ENCODE results near the gene FBXL16.
A peak's percentile ranks its signal among the peaks of the same experiment; 100 is the strongest.

Gene FBXL16

DNA sequence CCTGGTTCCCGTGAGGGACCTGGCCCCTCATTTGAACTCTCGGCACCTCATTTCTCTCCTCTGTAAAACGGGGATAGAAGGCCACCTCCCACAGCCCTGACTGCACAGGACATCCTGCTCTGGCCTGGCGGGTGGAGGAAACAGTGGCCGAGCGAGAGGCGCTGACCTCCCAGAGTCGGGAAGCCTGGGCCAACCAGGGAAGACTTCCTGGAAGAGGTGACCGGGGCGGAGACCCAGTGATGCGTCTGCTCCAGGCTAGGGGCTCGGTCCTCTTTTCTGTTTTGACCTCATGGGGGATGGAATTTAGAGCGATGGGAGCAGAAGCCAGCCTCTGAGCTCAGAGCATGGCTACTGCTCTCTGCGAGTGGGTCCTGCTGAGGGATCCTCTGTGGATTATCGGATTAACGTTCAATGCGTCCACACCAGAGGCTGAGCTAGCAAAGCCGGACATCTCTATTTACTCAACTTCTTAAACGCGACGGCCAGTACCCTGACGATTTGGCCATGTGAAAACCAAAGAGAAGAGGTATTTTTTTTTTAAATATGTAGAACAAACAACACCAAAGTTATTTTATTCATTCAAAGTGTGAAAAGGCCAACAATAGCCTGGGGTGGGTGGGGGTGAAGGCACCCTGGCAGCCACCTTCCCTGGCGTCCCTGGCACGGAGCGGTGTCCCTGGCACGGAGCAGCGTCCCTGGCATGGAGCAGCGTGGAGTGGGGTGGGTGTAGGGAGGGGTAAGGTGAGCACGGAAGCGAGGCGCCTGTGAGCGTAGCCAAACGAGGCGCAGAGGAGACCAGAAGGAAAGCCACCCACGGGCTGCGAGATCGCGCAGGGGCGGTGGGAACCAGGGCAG, 45.8 kb upstream of the FBXL16 start:
- H4K8ac ChIP-seq (ENCODE audit: low read length) = no peak overlapping the region
- H2BK12ac ChIP-seq (ENCODE audit: low read length in 2 of 2) = no peak overlapping the region
- peak overlapping the region in 1 of 2 experiments; percentile 31 for H3K23ac ChIP-seq (ENCODE audit: low read length in 2 of 2)
- H3K18ac ChIP-seq (ENCODE audit: low read depth in 1 of 2, low read length in 2 of 2) = no peak overlapping the region
- no peak overlapping the region for H3K4ac ChIP-seq (ENCODE audit: low read depth in 1 of 2, low read length in 2 of 2)
- DNase-seq = no peak
- H2BK15ac ChIP-seq (ENCODE audit: low read depth, poor library complexity, severe bottlenecking) = no peak overlapping the region
- H3K14ac ChIP-seq (ENCODE audit: low read length in 2 of 2) = no peak overlapping the region
- no peak overlapping the region for H3K4me2 ChIP-seq (ENCODE audit: low read length, poor library complexity, severe bottlenecking)
- H3K36me3 ChIP-seq (ENCODE audit: control insufficient read depth in 1 of 2, insufficient read depth in 2 of 2, low read depth in 1 of 2, low read length in 2 of 2) = no peaks in the 10 kb centered on the region
- WGBS = 74% methylated on average over 34 of the region's 39 CpGs
- no peak overlapping the region for H2AK5ac ChIP-seq (ENCODE audit: low read length, severe bottlenecking)
- H3K4me3 ChIP-seq (ENCODE audit: insufficient read depth in 1 of 2, low read depth in 1 of 2, low read length in 2 of 2) = no peak overlapping the region
- H3K4me1 ChIP-seq (ENCODE audit: control insufficient read depth, insufficient read depth, low read depth, low read length) = peaks cover 3% of the 10 kb centered on the region
- H3K27me3 ChIP-seq (ENCODE audit: control insufficient read depth in 1 of 2, insufficient read depth in 1 of 2, low read length in 2 of 2) = peaks cover 9 to 39% of the 10 kb centered on the region in 2 experiments
- H4K91ac ChIP-seq (ENCODE audit: low read length) = no peak overlapping the region
- no peak overlapping the region for H2BK120ac ChIP-seq (ENCODE audit: low read depth, low read length)
- H2BK5ac ChIP-seq (ENCODE audit: low read depth, low read length, poor library complexity, severe bottlenecking) = no peak overlapping the region
- no peak overlapping the region for H2AFZ ChIP-seq (ENCODE audit: low read depth, low read length)
- no peaks in the 10 kb centered on the region for H3K79me1 ChIP-seq (replicated peaks; ENCODE audit: low read length, poor library complexity, severe bottlenecking)
- H3K27ac ChIP-seq (ENCODE audit: low read length, poor library complexity, severe bottlenecking) = no peak overlapping the region
- no peak overlapping the region for H3K9ac ChIP-seq (ENCODE audit: low read length)
- H3K9me3 ChIP-seq (ENCODE audit: control insufficient read depth, low read length) = peaks cover 2% of the 10 kb centered on the region

DNA sequence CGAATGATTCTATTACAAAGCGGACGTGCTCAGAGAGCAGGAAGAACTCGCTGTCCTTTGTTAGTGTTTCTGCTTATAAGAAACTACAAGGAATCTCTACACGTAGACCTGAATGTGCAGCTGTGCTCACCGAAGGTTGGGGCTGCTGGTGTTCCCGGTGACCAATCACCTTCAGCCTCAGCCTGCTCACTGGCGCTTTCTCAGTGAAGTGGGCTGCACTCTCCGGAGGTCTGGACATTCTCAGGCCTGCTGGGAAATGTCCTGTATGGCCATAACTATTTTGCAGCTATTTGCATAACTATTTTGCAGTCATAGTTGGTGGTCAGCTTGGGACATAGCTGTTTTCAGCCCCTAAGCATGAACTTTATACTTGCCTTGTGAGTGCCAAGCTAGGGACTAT, 44.9 kb upstream of the FBXL16 start:
- Histone ChIP-seq H3K4ac (ENCODE audit: low read depth in 1 of 2, low read length in 2 of 2) (no peak overlapping the region), H2BK12ac (ENCODE audit: low read length in 2 of 2) (no peak overlapping the region), H4K8ac (ENCODE audit: low read length) (no peak overlapping the region), H3K4me3 (ENCODE audit: insufficient read depth in 1 of 2, low read depth in 1 of 2, low read length in 2 of 2) (no peak overlapping the region), H3K14ac (ENCODE audit: low read length in 2 of 2) (no peak overlapping the region), H3K79me1 (replicated peaks; ENCODE audit: low read length, poor library complexity, severe bottlenecking) (no peaks in the 10 kb centered on the region), H3K27me3 (ENCODE audit: control insufficient read depth in 1 of 2, insufficient read depth in 1 of 2, low read length in 2 of 2) (peaks cover 8 to 37% of the 10 kb centered on the region in 2 experiments), H4K91ac (ENCODE audit: low read length) (no peak overlapping the region), H3K4me2 (ENCODE audit: low read length, poor library complexity, severe bottlenecking) (no peak overlapping the region), H3K36me3 (ENCODE audit: control insufficient read depth in 1 of 2, insufficient read depth in 2 of 2, low read depth in 1 of 2, low read length in 2 of 2) (no peaks in the 10 kb centered on the region), H2AK5ac (ENCODE audit: low read length, severe bottlenecking) (no peak overlapping the region), H3K9me3 (ENCODE audit: control insufficient read depth, low read length) (no peaks in the 10 kb centered on the region), H2BK15ac (ENCODE audit: low read depth, poor library complexity, severe bottlenecking) (no peak overlapping the region), H3K4me1 (ENCODE audit: control insufficient read depth, insufficient read depth, low read depth, low read length) (peaks cover 6% of the 10 kb centered on the region), H2BK120ac (ENCODE audit: low read depth, low read length) (no peak overlapping the region), H3K9ac (ENCODE audit: low read length) (no peak overlapping the region), H3K23ac (ENCODE audit: low read length in 2 of 2) (no peak overlapping the region), H3K27ac (ENCODE audit: low read length, poor library complexity, severe bottlenecking) (no peak overlapping the region), H2AFZ (ENCODE audit: low read depth, low read length) (no peak overlapping the region), H3K18ac (ENCODE audit: low read depth in 1 of 2, low read length in 2 of 2) (no peak overlapping the region), H2BK5ac (ENCODE audit: low read depth, low read length, poor library complexity, severe bottlenecking) (no peak overlapping the region)
- no peak for DNase-seq
- 69% methylated on average over 9 of the region's 9 CpGs for WGBS

DNA sequence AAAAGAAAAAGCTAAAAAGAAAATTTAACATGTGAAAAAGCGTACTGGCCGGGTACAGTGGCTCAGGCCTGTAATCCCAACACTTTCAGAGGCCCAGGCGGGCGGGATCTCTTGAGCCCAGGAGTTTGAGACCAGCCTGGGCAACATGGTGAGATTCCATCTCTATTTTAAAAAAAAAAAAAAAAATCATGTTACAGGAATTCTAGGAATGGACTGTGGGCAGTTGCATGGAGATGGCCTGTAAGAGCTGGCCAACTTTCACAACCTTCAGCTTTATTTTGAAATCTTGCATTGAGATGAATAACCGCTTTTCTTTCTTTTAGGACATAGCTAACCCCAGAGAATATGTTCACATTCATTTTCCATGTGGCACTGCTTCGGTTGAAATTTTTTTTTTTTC, 43.4 kb upstream of the FBXL16 start:
- Histone ChIP-seq H3K9ac (ENCODE audit: low read length) (no peak overlapping the region), H3K4me1 (ENCODE audit: control insufficient read depth, insufficient read depth, low read depth, low read length) (peaks cover 6% of the 10 kb centered on the region), H3K4me3 (ENCODE audit: insufficient read depth in 1 of 2, low read depth in 1 of 2, low read length in 2 of 2) (no peak overlapping the region), H2AFZ (ENCODE audit: low read depth, low read length) (no peak overlapping the region), H3K9me3 (ENCODE audit: control insufficient read depth, low read length) (no peaks in the 10 kb centered on the region), H2BK15ac (ENCODE audit: low read depth, poor library complexity, severe bottlenecking) (no peak overlapping the region), H3K23ac (ENCODE audit: low read length in 2 of 2) (no peak overlapping the region), H3K18ac (ENCODE audit: low read depth in 1 of 2, low read length in 2 of 2) (no peak overlapping the region), H3K4ac (ENCODE audit: low read depth in 1 of 2, low read length in 2 of 2) (no peak overlapping the region), H2BK12ac (ENCODE audit: low read length in 2 of 2) (no peak overlapping the region), H2AK5ac (ENCODE audit: low read length, severe bottlenecking) (no peak overlapping the region), H2BK120ac (ENCODE audit: low read depth, low read length) (no peak overlapping the region), H3K27me3 (ENCODE audit: control insufficient read depth in 1 of 2, insufficient read depth in 1 of 2, low read length in 2 of 2) (peaks cover 8 to 32% of the 10 kb centered on the region in 2 experiments), H3K36me3 (ENCODE audit: control insufficient read depth in 1 of 2, insufficient read depth in 2 of 2, low read depth in 1 of 2, low read length in 2 of 2) (no peaks in the 10 kb centered on the region), H3K4me2 (ENCODE audit: low read length, poor library complexity, severe bottlenecking) (no peak overlapping the region), H3K79me1 (replicated peaks; ENCODE audit: low read length, poor library complexity, severe bottlenecking) (no peaks in the 10 kb centered on the region), H3K14ac (ENCODE audit: low read length in 2 of 2) (no peak overlapping the region), H4K8ac (ENCODE audit: low read length) (no peak overlapping the region), H3K27ac (ENCODE audit: low read length, poor library complexity, severe bottlenecking) (no peak overlapping the region), H2BK5ac (ENCODE audit: low read depth, low read length, poor library complexity, severe bottlenecking) (no peak overlapping the region), H4K91ac (ENCODE audit: low read length) (no peak overlapping the region)
- DNase-seq = peak; percentile 65
- WGBS = 93% methylated on average over 6 of the region's 6 CpGs

DNA sequence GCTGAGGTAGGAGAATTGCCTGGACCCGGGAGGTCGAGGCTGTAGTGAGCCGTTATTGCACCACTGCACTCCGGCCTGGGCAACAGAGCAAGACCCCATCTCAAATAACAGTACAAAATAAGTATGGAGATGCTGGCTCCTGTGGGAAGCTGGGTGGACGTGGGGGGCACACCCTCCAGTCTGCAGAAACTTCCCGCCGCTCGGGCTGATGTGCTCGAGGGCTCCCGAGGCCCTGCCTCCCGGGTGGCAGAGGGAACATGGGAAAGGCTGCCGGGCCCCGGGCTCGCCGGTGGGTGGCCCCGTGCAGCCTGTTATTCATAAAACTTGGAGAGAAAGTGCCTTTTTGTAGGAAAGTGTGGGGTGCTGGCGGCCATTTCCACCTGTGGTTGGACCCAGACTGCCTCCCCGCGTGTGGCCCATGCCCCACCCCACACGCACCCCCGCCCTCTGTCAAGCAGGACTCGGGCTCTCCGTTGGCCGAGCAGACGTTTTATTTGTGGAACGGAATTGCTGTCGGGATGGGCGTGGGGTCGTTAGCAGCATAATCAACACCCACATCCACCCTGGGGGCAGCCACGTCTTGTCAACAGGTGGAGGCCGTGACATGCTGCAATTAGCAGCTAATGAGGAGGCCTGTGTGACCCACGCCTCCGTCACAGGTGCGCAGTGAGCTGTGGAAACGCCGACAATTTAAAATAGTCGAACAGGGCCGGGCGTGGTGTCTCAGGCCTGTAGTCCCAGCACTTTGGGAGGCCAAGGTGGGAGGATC, 42.6 kb upstream of the FBXL16 start:
- no peaks in the 10 kb centered on the region for H3K79me1 ChIP-seq (replicated peaks; ENCODE audit: low read length, poor library complexity, severe bottlenecking)
- H3K18ac ChIP-seq (ENCODE audit: low read depth in 1 of 2, low read length in 2 of 2) = no peak overlapping the region
- no peak overlapping the region for H3K4me3 ChIP-seq (ENCODE audit: insufficient read depth in 1 of 2, low read depth in 1 of 2, low read length in 2 of 2)
- no peak overlapping the region for H3K23ac ChIP-seq (ENCODE audit: low read length in 2 of 2)
- H2BK12ac ChIP-seq (ENCODE audit: low read length in 2 of 2) = no peak overlapping the region
- H2BK120ac ChIP-seq (ENCODE audit: low read depth, low read length) = no peak overlapping the region
- H2BK15ac ChIP-seq (ENCODE audit: low read depth, poor library complexity, severe bottlenecking) = no peak overlapping the region
- no peak for DNase-seq
- no peak overlapping the region for H4K8ac ChIP-seq (ENCODE audit: low read length)
- no peaks in the 10 kb centered on the region for H3K9me3 ChIP-seq (ENCODE audit: control insufficient read depth, low read length)
- H2AFZ ChIP-seq (ENCODE audit: low read depth, low read length) = no peak overlapping the region
- no peak overlapping the region for H3K14ac ChIP-seq (ENCODE audit: low read length in 2 of 2)
- no peak overlapping the region for H3K27ac ChIP-seq (ENCODE audit: low read length, poor library complexity, severe bottlenecking)
- no peak overlapping the region for H3K9ac ChIP-seq (ENCODE audit: low read length)
- H3K27me3 ChIP-seq (ENCODE audit: control insufficient read depth in 1 of 2, insufficient read depth in 1 of 2, low read length in 2 of 2) = peaks cover 8 to 29% of the 10 kb centered on the region in 2 experiments
- H3K4me1 ChIP-seq (ENCODE audit: control insufficient read depth, insufficient read depth, low read depth, low read length) = peaks cover 6% of the 10 kb centered on the region
- H4K91ac ChIP-seq (ENCODE audit: low read length) = no peak overlapping the region
- no peak overlapping the region for H2AK5ac ChIP-seq (ENCODE audit: low read length, severe bottlenecking)
- H3K4me2 ChIP-seq (ENCODE audit: low read length, poor library complexity, severe bottlenecking) = no peak overlapping the region
- H3K36me3 ChIP-seq (ENCODE audit: control insufficient read depth in 1 of 2, insufficient read depth in 2 of 2, low read depth in 1 of 2, low read length in 2 of 2) = no peaks in the 10 kb centered on the region
- 88% methylated on average over 39 of the region's 39 CpGs for WGBS
- H2BK5ac ChIP-seq (ENCODE audit: low read depth, low read length, poor library complexity, severe bottlenecking) = no peak overlapping the region
- H3K4ac ChIP-seq (ENCODE audit: low read depth in 1 of 2, low read length in 2 of 2) = no peak overlapping the region
